Erythroblast (primary cell): Measurements from ENCODE around the gene TRAM2.

Experiments
- GATA1 ChIP-seq: IDR thresholded peaks from 2 replicates; pipeline ENCODE4 v1.6.1; 2011; ENCODE audit warnings: low read depth, mild to moderate bottlenecking, control low read depth, low read length, moderate library complexity
- POLR2A ChIP-seq: IDR thresholded peaks from 2 replicates; pipeline ENCODE4 v1.6.1; 2011; ENCODE audit warnings: mild to moderate bottlenecking, low read length

DNA sequence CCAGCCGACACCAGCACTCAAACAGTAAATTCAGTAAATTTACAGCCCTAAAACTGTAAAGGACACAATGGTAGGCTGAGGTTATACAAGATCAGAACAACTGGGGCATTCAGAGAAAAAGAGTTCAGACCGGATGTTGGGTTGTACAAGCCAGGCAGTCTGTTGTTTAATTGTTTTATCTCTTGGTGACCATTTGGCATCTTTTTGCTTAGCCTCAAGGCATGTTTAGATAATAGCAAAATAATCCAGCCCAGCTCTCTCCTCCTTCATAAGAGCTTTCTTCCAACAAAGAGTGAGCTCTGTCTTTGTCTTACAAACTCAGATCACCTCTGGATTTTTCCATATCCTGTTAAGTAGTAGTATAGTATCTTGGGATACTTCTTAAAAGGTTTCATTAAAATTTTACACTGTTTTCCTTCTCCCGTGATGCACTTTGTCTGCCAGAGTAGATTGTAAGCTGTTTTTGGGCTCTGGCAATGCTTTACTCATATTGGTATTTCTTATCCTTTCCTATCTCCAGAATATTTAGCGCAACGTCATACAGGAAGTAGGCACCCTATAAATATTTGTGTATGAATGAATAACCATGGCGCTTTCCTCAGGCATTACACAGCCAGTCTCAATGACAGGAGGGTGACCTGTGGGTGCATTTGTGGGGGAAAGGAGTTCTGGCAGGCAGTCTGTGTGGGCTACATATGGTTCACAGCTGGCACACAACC, 35.6 kb upstream of the TRAM2 start:
- TF ChIP-seq POLR2A: no peak
- no peak for TF ChIP-seq GATA1
